ENCODE data around the gene SGF29.
A peak's percentile ranks its signal among the peaks of the same experiment; 100 is the strongest.

SGF29 gene

GRCh38 chr16:28553776-28554633 is at the start of gene SGF29:
TSS of gene SGF29 (plus strand) at chr16:28553920. CDS start at chr16:28581070, 27,150 bp downstream.
- peaks cover 19 to 45% of the 10 kb centered on the region in 2 donors for H3K4me1 Mint-ChIP-seq
- peak within 1 kb of the TSS; percentile 91 to 94 for H3K4me3 Mint-ChIP-seq
- H3K27ac Mint-ChIP-seq = peak within 1 kb of the TSS; percentile 99
- DNase-seq (peak; percentile 90), ATAC-seq (replicated peaks) (peak; percentile 86 to 87)
- no peaks in the 10 kb centered on the region for H3K27me3 Mint-ChIP-seq
- no peaks in the 10 kb centered on the region for H3K9me3 Mint-ChIP-seq
- peaks cover 14 to 15% of the 10 kb centered on the region in 2 donors for H3K36me3 Mint-ChIP-seq

- ATAC-seq (replicated peaks) = no peak
- Mint-ChIP-seq H3K27me3 (peaks cover 0 to 3% of the 10 kb centered on the region in 2 donors), H3K9me3 (no peaks in the 10 kb centered on the region), H3K27ac (no peak overlapping the region), H3K36me3 (peaks cover 0 to 4% of the 10 kb centered on the region in 2 donors), H3K4me1 (peaks cover 23 to 27% of the 10 kb centered on the region in 2 donors), H3K4me3 (no peak overlapping the region)
- no peak for DNase-seq
Measured at GRCh38 chr16:28504707-28505404, 48.9 kb upstream of the SGF29 start.

DNA sequence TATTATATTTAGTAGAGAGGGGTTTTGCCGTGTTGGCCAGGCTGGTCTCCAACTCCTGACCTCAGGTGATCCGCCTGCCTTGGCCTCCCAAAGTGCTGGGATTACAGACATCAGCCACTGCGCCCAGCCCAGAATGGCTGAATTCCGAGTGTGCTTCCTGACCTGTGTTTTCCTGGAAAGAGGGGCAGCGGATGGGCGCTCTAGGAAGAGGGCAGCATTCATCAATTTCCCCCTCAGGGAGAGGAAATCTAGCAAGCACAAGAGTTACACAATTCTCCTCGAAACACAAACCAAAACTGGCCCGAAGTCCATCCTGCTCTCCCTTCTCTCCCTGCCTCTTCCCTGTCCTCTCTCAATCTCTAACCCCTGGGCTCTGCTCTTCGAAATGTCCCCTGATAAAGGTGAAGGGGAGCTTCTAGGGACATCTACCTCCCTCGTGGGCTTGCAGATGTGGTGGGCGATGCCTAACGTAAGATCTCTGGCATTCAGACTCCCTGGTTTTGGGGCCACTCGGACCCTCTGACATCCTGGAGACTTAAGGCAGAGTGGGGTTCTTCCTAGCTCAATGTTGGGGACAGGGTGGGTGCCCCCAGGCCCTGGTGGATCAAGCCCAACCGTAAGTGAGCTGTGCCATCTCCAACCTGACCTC is 48.1 kb upstream of the SGF29 start:
- Mint-ChIP-seq H3K27ac (no peak overlapping the region), H3K27me3 (peaks cover 4 to 6% of the 10 kb centered on the region in 2 donors), H3K4me1 (peaks cover 23% of the 10 kb centered on the region in 2 donors), H3K4me3 (no peak overlapping the region), H3K36me3 (no peaks in the 10 kb centered on the region), H3K9me3 (no peaks in the 10 kb centered on the region)
- no peak for ATAC-seq (replicated peaks)
- no peak for DNase-seq

DNA sequence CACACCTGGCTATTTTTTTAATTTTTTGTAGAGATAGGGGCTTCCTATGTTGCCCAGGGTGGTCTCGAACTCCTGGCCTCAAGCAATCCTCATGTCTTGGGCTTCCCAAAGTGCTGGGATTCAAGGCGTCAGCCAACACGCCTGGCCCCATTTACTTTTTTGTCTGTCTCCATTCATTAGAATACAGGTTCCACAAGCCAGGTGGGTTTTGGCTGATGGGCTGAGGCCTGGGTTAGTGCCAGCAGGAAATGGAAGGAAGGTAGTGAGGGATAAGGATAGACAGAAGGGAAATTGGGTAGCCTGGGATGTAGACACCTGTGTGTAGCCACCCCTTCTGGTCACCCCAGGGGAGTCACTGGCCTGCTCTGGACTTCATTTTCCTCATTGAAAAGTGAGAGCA is 42.7 kb upstream of the SGF29 start:
- no peaks in the 10 kb centered on the region for H3K9me3 Mint-ChIP-seq
- peaks cover 6 to 10% of the 10 kb centered on the region in 2 donors for H3K27me3 Mint-ChIP-seq
- H3K4me1 Mint-ChIP-seq = peaks cover 22 to 23% of the 10 kb centered on the region in 2 donors
- H3K27ac Mint-ChIP-seq = no peak overlapping the region
- no peak for ATAC-seq (replicated peaks)
- DNase-seq = no peak
- no peak overlapping the region for H3K4me3 Mint-ChIP-seq
- no peaks in the 10 kb centered on the region for H3K36me3 Mint-ChIP-seq

DNA sequence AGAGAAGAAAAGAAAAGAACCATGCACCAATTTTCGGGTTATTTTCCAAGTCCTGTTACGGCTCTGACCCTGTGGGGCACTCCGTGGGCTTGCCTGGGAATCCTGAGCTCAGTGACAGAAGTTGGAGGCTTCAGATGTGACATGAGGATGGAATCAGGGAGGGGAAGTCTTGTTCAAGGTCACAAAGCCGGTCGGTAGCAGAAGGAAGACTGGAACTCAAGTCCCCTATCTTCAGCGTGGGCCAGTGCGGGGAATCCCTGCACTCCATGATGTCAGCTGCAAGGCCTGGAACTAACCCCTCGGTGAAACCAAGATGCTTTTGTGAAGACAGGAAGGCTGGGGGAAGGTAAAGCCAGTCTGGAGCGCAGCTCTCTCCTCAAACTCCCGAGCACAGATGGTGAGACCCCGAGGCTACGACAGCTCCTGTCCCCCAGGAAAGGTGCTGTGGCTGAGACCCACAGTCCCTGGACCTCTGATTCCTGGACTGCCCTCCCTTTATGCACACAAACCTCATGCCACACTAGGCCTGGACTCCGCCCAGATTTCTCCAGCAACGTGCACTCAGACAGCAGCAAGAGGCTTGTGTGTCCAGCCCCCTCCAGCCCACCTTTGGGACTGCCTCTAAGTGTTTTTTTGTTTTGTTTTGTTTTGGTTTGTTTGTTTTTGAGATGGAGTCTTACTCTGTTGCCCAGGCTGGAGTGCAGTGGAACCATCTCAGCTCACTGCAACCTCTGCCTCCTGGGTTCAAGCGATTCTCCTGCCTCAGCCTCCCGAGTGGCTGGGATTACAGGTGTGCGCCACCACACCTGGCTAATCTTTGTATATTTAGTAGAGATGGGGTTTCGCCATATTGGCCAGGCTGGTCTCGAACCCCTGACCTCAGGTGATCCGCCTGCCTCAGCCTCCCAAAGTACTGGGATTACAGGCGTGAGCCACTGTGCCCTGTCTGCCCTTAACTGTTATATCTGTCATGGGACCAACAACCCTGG is 41.6 kb upstream of the SGF29 start:
- peaks cover 14 to 16% of the 10 kb centered on the region in 2 donors for H3K4me1 Mint-ChIP-seq
- peaks cover 3 to 10% of the 10 kb centered on the region in 2 donors for H3K27me3 Mint-ChIP-seq
- H3K36me3 Mint-ChIP-seq = no peaks in the 10 kb centered on the region
- DNase-seq (no peak), ATAC-seq (replicated peaks) (no peak)
- no peak overlapping the region for H3K4me3 Mint-ChIP-seq
- no peak overlapping the region for H3K27ac Mint-ChIP-seq
- H3K9me3 Mint-ChIP-seq = no peaks in the 10 kb centered on the region

DNA sequence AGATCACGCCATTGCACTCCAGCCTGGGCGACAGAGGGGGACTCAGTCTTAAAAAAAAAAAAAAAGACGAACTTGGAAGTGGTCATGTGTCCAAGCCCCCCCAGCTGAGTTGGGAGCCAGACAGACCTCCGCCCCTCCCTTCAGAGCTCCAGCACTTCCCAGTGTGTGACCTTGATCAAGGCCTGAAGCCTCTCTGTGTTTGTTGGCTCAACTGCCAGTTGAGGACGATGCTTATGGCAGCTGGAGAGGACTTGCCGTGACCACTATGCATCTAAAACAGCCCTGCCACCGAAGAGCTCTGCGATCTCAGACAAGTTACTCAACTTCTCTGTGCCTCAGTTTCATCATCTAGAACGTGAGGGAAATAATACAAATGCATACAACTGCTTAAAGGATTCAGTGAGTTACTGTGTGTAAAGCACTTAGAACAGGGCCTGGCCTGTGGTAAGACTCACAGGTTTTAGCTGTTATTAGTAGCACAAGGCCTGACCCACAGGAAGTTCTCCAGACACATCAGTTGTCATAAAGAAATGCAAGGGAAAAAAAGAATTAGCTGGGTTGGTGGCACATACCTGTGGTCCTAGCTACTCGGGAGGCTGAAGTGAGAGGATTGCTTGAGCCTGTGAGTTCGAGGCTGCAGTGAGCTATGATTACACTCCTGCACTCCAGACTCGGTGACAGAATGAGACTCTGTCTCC is 40.1 kb upstream of the SGF29 start:
- no peak overlapping the region for H3K27ac Mint-ChIP-seq
- no peak overlapping the region for H3K4me3 Mint-ChIP-seq
- no peaks in the 10 kb centered on the region for H3K36me3 Mint-ChIP-seq
- H3K27me3 Mint-ChIP-seq = peaks cover 3 to 15% of the 10 kb centered on the region in 2 donors
- DNase-seq (no peak), ATAC-seq (replicated peaks) (no peak)
- peaks cover under 1 to 5% of the 10 kb centered on the region in 2 donors for H3K4me1 Mint-ChIP-seq
- no peaks in the 10 kb centered on the region for H3K9me3 Mint-ChIP-seq

- Mint-ChIP-seq H3K4me3 (no peak overlapping the region), H3K27ac (no peak overlapping the region), H3K9me3 (no peaks in the 10 kb centered on the region), H3K27me3 (peaks cover 3 to 15% of the 10 kb centered on the region in 2 donors), H3K36me3 (no peaks in the 10 kb centered on the region), H3K4me1 (peaks cover 0 to 5% of the 10 kb centered on the region in 2 donors)
- ATAC-seq (replicated peaks) (no peak), DNase-seq (no peak)
Measured at GRCh38 chr16:28514246-28514645, 39.5 kb upstream of the SGF29 start.

- peaks cover 0 to 10% of the 10 kb centered on the region in 2 donors for H3K27me3 Mint-ChIP-seq
- H3K4me3 Mint-ChIP-seq = no peak overlapping the region
- no peaks in the 10 kb centered on the region for H3K36me3 Mint-ChIP-seq
- DNase-seq (no peak), ATAC-seq (replicated peaks) (no peak)
- peaks cover 5 to 6% of the 10 kb centered on the region in 2 donors for H3K4me1 Mint-ChIP-seq
- H3K9me3 Mint-ChIP-seq = no peaks in the 10 kb centered on the region
- no peak overlapping the region for H3K27ac Mint-ChIP-seq
Measured at GRCh38 chr16:28520672-28521071, 33.0 kb upstream of the SGF29 start.

GRCh38 chr16:28521436-28521835 is 32.3 kb upstream of the SGF29 start:
- ATAC-seq (replicated peaks) = no peak
- no peaks in the 10 kb centered on the region for H3K9me3 Mint-ChIP-seq
- H3K27ac Mint-ChIP-seq = no peak overlapping the region
- peaks cover 5 to 6% of the 10 kb centered on the region in 2 donors for H3K4me1 Mint-ChIP-seq
- H3K36me3 Mint-ChIP-seq = no peaks in the 10 kb centered on the region
- peaks cover 0 to 13% of the 10 kb centered on the region in 2 donors for H3K27me3 Mint-ChIP-seq
- DNase-seq = no peak
- no peak overlapping the region for H3K4me3 Mint-ChIP-seq

DNA sequence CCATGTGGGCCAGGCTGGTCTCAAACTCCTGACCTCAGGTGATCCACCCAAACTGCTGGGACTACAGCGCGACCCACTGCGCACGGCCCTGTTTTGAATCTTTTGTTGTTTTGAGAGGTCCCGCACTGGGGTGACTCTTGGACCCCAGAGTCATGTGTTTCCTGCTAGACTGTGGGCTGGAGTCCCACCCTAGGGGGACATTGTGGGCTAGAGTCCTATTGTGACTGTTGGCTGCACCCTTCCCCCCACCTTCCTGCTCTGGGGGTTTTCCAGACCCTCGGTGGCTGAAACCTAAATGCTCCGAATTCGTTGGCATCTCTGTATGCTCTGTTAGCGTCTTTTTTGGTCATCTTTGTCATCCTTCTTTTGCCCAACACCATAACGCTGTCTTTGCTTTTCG is 30.9 kb upstream of the SGF29 start:
- ATAC-seq (replicated peaks) (peak in 1 of 2 donors; percentile 36), DNase-seq (no peak)
- Mint-ChIP-seq H3K27ac (no peak overlapping the region), H3K4me1 (peaks cover 4 to 5% of the 10 kb centered on the region in 2 donors), H3K27me3 (peaks cover 0 to 12% of the 10 kb centered on the region in 2 donors), H3K4me3 (no peak overlapping the region), H3K36me3 (no peaks in the 10 kb centered on the region), H3K9me3 (no peaks in the 10 kb centered on the region)

GRCh38 chr16:28524681-28525171 is 29.0 kb upstream of the SGF29 start:
- Mint-ChIP-seq H3K27ac (no peak overlapping the region), H3K9me3 (no peaks in the 10 kb centered on the region), H3K36me3 (no peaks in the 10 kb centered on the region), H3K27me3 (peaks cover 0 to 12% of the 10 kb centered on the region in 2 donors), H3K4me1 (peaks cover 4 to 5% of the 10 kb centered on the region in 2 donors), H3K4me3 (no peak overlapping the region)
- ATAC-seq (replicated peaks) = peak in 1 of 2 donors; percentile 63
- no peak for DNase-seq

DNA sequence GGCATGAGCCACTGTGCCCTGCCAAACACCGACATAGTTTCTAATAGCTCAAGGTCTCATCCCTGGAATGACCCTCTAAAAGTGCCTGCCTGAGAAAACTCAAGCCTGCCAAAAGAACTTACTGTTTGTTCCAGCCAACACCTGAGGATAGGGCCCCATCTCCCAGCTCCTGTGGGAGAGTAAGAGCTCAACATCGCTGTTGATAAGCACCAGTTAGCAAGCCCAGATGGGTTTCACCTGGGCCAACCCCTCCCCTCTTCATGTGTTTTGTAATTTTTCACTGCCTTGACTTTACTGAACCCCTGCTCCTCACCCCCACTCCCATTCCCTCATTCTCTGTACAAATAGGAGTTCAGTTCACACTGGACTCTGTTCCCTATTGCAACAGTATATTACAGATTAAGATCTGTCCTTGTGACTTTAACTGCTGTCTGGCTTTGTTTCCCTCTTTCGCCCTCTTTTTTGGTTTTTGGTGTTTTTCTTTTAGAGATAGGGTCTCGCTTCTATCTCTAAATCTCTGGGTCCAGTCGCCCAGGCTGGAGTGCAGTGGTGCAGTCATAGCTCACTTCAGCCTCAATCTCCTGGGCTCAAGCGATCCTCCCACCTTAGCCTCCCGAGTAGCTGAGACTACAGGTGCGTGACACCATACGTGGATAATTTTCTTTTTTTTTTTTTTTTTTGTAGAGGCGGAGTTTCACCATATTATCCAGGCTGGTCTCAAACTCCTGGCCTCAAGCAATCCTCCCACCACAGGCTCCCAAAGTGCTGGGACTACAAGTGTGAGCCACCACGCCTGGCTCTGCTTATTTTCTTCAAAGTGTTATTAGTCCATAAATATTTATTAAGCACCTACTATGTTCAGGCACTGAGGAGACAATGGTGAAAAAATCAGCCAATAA is 27.3 kb upstream of the SGF29 start:
- Mint-ChIP-seq H3K4me1 (peaks cover 4 to 5% of the 10 kb centered on the region in 2 donors), H3K27ac (no peak overlapping the region), H3K36me3 (no peaks in the 10 kb centered on the region), H3K9me3 (no peaks in the 10 kb centered on the region), H3K4me3 (no peak overlapping the region), H3K27me3 (peaks cover 0 to 7% of the 10 kb centered on the region in 2 donors)
- ATAC-seq (replicated peaks) = no peak
- DNase-seq = no peak

All from stimulated activated naive B cell treated with anti-CD40 and anti-IgM and Interleukin-4, amounts not matched to agents 10 μg/mL and 1 μg/mL and 100 μg/mL, for 72 hours (primary cell).